OCI-LY7 (cell line): ENCODE data around the gene MYO18B. TPM values are rescaled to one million over a fixed set of nuclear protein-coding genes. Genes with fewer than 3 reads are reported as not detected.

ENCODE experiments used
- Bru-seq: library from RNA; stranded (reverse); fragments of 400-500 nt; gene quantifications from one replicate; lab custom pipeline; 2021; lab: Mats Ljungman, UMichigan
- BruChase-seq, 2 experiments: library from RNA; stranded (reverse); fragments of 400-500 nt; gene quantifications; one replicate each; lab custom pipeline; 2021; lab: Mats Ljungman, UMichigan
- BruUV-seq: library from RNA; stranded (reverse); fragments of 400-500 nt; replicated peaks from 2 replicates; lab custom pipeline; 2021; lab: Mats Ljungman, UMichigan
- CTCF ChIA-PET: fragments of 300-600 bp; sonication (Branson Sonifier 250); formaldehyde crosslinking; loops from one replicate; lab custom pipeline; 2022; ENCODE audit warnings: antibody characterized with exemption; ENCODE audit not compliant: unreplicated experiment; lab: Charles Lee
- POLR2A ChIA-PET: fragments of 300-600 bp; sonication (Branson Sonifier 250); formaldehyde crosslinking; loops from one replicate; lab custom pipeline; 2022; ENCODE audit warnings: antibody characterized with exemption; lab: Charles Lee
- DNase-seq: peaks from one replicate; pipeline ENCODE4 v3.0.0-alpha.2; 2015; ENCODE audit warnings: low spot score
- H2AFZ ChIP-seq: fragments of 200-600 bp; sonication (generic), shearing (Covaris generic); 2 replicates; pipeline ENCODE4 v1.6.1; 2014; ENCODE audit warnings: mild to moderate bottlenecking, antibody characterized with exemption, low read length, moderate library complexity
- H3K27ac ChIP-seq: fragments of 200-600 bp; sonication (generic); 2 replicates; pipeline ENCODE4 v1.5.1; 2014; ENCODE audit warnings: mixed run types, low read depth, mild to moderate bottlenecking, moderate library complexity, low read length, inconsistent platforms; ENCODE audit not compliant: poor library complexity, severe bottlenecking
- H3K36me3 ChIP-seq: fragments of 200-600 bp; sonication (generic); 2 replicates; pipeline ENCODE4 v1.6.1; 2014; ENCODE audit warnings: mild to moderate bottlenecking, antibody characterized with exemption, low read length, moderate library complexity, mixed read lengths; ENCODE audit not compliant: insufficient read depth
- H3K4me1 ChIP-seq: fragments of 200-600 bp; sonication (generic); 2 replicates; pipeline ENCODE4 v1.5.1; 2014; ENCODE audit warnings: mild to moderate bottlenecking, low read length; ENCODE audit not compliant: insufficient read depth, poor library complexity, severe bottlenecking
- H3K4me2 ChIP-seq: fragments of 200-600 bp; sonication (generic); 2 replicates; pipeline ENCODE4 v1.6.1; 2014; ENCODE audit warnings: mild to moderate bottlenecking, low read length
- H3K4me3 ChIP-seq: fragments of 200-600 bp; sonication (generic); 2 replicates; pipeline ENCODE4 v1.5.1; 2014; ENCODE audit warnings: mild to moderate bottlenecking, low read depth, low read length; ENCODE audit not compliant: poor library complexity, severe bottlenecking
- H3K79me2 ChIP-seq: fragments of 200-600 bp; sonication (generic); 2 replicates; pipeline ENCODE4 v1.6.1; 2016; ENCODE audit warnings: low read depth, mild to moderate bottlenecking, low read length, moderate library complexity, mixed read lengths; ENCODE audit not compliant: insufficient read depth
- H3K9me2 ChIP-seq: fragments of 200-600 bp; sonication (generic); 2 replicates; pipeline ENCODE4 v1.6.1; 2016; ENCODE audit warnings: mild to moderate bottlenecking, low read length, mixed read lengths; ENCODE audit not compliant: insufficient read depth
- H3K9me3 ChIP-seq: fragments of 200-600 bp; sonication (generic); 2 replicates; pipeline ENCODE4 v1.6.1; 2014; ENCODE audit warnings: mild to moderate bottlenecking, mixed run types, low read length, mixed read lengths
- H4K20me1 ChIP-seq: fragments of 200-600 bp; sonication (generic); 2 replicates; pipeline ENCODE4 v1.6.1; 2014; ENCODE audit warnings: mild to moderate bottlenecking, antibody characterized with exemption, low read length, moderate library complexity, mixed read lengths; ENCODE audit not compliant: insufficient read depth
- CTCF ChIP-seq: fragments of 200-600 bp; sonication (generic); conservative IDR thresholded peaks from 2 replicates; pipeline ENCODE4 v1.5.1; 2014; ENCODE audit warnings: mild to moderate bottlenecking, antibody characterized with exemption, low read length, moderate library complexity, mixed read lengths
- EZH2phosphoT487 ChIP-seq: fragments of 200-600 bp; sonication (generic); IDR thresholded peaks from 2 replicates; pipeline ENCODE4 v1.6.1; 2018; ENCODE audit warnings: low read depth, borderline replicate concordance, mild to moderate bottlenecking, mixed run types, antibody characterized with exemption, low read length, moderate library complexity, mixed read lengths
- intact Hi-C: fragments of 100-400 bp; cut with micrococcal nuclease; formaldehyde crosslinking; loops from one replicate; pipeline ENCODE4 v1.10.0; 2022; ENCODE audit not compliant: unreplicated experiment
- long read RNA-seq: library from polyadenylated mRNA; stranded (forward); transcript quantifications from one replicate; pipeline ENCODE4 v2.0.0, GENCODE V29; 2022
- total RNA-seq, 2 experiments: library from RNA; depleted of rRNA in 1 of 2; stranded (reverse); fragments of >200 nt in 1 of 2; shearing (Covaris generic) in 1 of 2; gene quantifications; 2 replicates each; pipeline ENCODE4 v1.2.3, GENCODE V29; 2014 to 2022

The MYO18B gene
- total RNA-seq (2014; rRNA removed; shearing (Covaris generic)) (not detected in 2 replicates), total RNA-seq (2022) (not detected in 2 replicates), Bru-seq, nascent RNA (percentile 0 among the genes with signal in this experiment), BruChase-seq, experiment 1, labeled RNA remaining after a 6-hour chase (percentile 1 among the genes with signal in this experiment), BruChase-seq, experiment 2, labeled RNA remaining after a 2-hour chase (percentile 2 among the genes with signal in this experiment)
- long read RNA-seq = 0 reads

- no peaks in the 10 kb centered on the region for H4K20me1 ChIP-seq
- H3K4me2 ChIP-seq = no peak within 1 kb of the TSS
- no peak for DNase-seq
- ChIA-PET CTCF (no interaction called here), POLR2A (no interaction called here)
- no peaks in the 10 kb centered on the region for H3K79me2 ChIP-seq
- H3K9me2 ChIP-seq = no peaks in the 10 kb centered on the region
- no TSS peak for BruUV-seq
- H3K4me1 ChIP-seq = no peaks in the 10 kb centered on the region
- H2AFZ ChIP-seq = no peak within 1 kb of the TSS
- H3K4me3 ChIP-seq = no peak within 1 kb of the TSS
- intact Hi-C loops = no loop called here
- H3K9me3 ChIP-seq = no peaks in the 10 kb centered on the region
- TF ChIP-seq EZH2phosphoT487 = no peak
- no peak for TF ChIP-seq CTCF
- H3K36me3 ChIP-seq = no peaks in the 10 kb centered on the region
- H3K27ac ChIP-seq = no peak within 1 kb of the TSS
Observed at GRCh38 chr22:25741692-25742626, at the start of gene MYO18B. Gene MYO18B, plus strand, starts transcription at chr22:25742188. Its CDS starts 18,905 bp downstream, at chr22:25761093.

DNA sequence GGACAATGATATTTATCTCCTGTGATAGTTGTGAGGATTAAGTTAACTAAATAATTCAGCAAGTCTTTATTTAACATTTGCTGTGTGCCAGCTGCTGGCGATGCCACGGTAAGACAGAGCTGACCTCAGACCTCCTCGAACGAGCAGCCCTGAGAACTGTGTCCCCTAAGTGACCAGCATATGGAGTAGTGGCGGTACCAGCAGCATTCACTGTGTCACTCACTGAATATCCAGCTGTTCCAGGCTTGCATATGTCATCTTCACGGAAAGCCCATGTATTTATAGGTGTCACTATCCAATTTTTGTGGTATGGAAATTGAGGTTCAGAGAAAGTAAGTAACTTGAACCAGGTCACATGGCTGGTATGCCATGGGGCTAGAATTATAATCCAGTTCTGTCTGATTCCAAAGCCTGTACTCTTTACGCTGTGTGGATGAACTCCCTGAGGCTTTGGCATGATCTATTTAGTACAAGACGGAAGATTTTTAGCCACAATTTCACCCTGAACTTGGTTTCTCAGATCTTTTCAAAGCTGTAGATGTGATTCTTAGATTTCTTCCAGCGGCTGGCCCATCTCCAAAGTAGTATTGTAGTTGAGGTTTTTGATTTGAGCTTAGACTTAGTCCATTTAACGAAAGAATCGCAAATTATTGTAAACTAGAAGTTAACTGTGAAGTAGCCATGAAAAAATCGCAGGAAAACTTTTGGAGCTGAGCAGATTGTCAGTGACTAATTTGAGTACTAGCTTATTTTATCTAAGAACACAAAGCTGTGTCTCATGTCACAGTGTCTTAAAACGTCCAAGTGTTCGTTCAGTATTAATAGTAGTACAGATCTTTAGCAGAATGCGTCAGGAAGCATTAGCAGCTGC is 49.4 kb upstream of the MYO18B start:
- DNase-seq = no peak
- Histone ChIP-seq H4K20me1 (no peaks in the 10 kb centered on the region), H3K79me2 (no peaks in the 10 kb centered on the region), H3K36me3 (peaks cover 28% of the 10 kb centered on the region; the same call in 1 of the 2 replicates), H2AFZ (no peak overlapping the region), H3K4me1 (no peaks in the 10 kb centered on the region), H3K4me3 (no peak overlapping the region), H3K27ac (no peak overlapping the region), H3K9me2 (no peaks in the 10 kb centered on the region), H3K4me2 (no peak overlapping the region), H3K9me3 (no peaks in the 10 kb centered on the region)
- ChIA-PET POLR2A (interaction anchor here (0.6 to 0.7 kb wide), 2 partner anchors 627 to 750 kb away, joined by 3 read pairs; no protein-coding TSS in a partner anchor), CTCF (no interaction called here)
- intact Hi-C loops = no loop called here
- no TSS peak for BruUV-seq
- TF ChIP-seq EZH2phosphoT487 (no peak), CTCF (no peak)
